Measurements from ENCODE around the gene EXD3. TPM values are rescaled to one million over a fixed set of nuclear protein-coding genes. Genes with fewer than 3 reads are reported as not detected.

EXD3 gene
- total and polyA plus RNA-seq, 2 of the 4 experiments (the other 2 are of a cell fraction): 1.1 to 7.4 TPM

DNA sequence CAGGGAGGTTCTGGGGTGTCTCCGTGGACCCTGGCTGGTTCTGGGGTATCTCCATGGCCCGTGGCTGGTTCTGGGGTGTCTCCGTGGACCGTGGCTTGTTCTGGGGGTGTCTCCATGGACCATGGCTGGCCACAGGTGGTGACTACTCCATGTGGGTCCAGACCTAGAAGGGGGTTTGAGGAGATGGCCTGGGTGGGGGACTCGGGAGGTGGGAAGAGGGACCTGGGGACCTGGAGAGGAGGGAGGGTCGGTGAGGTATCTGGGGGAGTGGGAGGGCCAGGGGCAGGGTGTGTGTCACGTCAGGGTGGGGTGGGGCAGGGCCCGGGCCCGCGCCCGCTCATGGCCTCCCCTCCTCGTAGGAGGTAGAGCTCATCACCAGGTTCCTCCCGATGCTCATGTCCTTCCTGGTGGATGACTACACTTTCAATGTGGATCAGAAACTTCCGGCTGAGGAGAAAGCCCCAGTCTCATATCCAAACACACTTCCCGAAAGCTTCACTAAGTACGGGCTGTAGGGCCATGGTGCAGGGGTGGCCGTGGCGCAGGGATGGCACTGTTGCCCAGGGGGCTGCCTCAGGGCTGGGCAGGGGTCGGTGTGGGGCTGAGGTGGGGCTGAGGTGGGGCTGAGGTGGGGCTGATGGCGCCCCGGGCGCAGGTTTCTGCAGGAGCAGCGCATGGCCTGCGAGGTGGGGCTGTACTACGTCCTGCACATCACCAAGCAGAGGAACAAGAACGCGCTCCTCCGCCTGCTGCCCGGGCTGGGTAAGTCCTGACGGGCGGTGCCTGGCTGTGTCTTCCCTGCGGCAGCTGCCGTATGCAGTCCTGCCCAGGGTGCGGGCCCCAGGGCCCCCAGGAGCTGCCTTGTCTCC, 156.1 kb downstream of the EXD3 start:
- Histone ChIP-seq H2AK9ac (replicated peaks; ENCODE audit: low read depth, low read length, poor library complexity) (no peak overlapping the region), H3K18ac (ENCODE audit: low read depth, low read length) (no peak overlapping the region), H3K9me3 (ENCODE audit: control insufficient read depth, insufficient read depth, low read length) (no peaks in the 10 kb centered on the region), H3K27ac (ENCODE audit: insufficient read depth, low read length) (no peak overlapping the region), H2AFZ (replicated peaks; ENCODE audit: low read length, poor library complexity) (no peak overlapping the region), H3K14ac (replicated peaks; ENCODE audit: low read depth, low read length) (no peak overlapping the region), H4K91ac (ENCODE audit: insufficient read depth, low read depth, low read length) (no peak overlapping the region), H4K8ac (ENCODE audit: low read depth in 2 of 2, low read length in 2 of 2) (no peak overlapping the region), H2AK5ac (ENCODE audit: low read depth, low read length) (no peak overlapping the region), H2BK120ac (ENCODE audit: low read depth, low read length) (no peak overlapping the region), H3K27me3 (ENCODE audit: control insufficient read depth, insufficient read depth, low read length) (no peaks in the 10 kb centered on the region), H3K9ac (ENCODE audit: low read depth, low read length) (no peak overlapping the region), H3K4ac (ENCODE audit: low read depth, low read length) (no peak overlapping the region), H2BK20ac (ENCODE audit: low read depth, low read length) (no peak overlapping the region), H2BK15ac (ENCODE audit: low read depth, low read length) (no peak overlapping the region), H3K56ac (ENCODE audit: extremely low read depth, insufficient read depth, low read length) (no peak overlapping the region), H4K20me1 (ENCODE audit: insufficient read depth, low read length) (peaks cover 31% of the 10 kb centered on the region), H3K4me1 (ENCODE audit: control insufficient read depth, insufficient read depth, low read length) (peaks cover 12% of the 10 kb centered on the region), H3K9me1 (ENCODE audit: insufficient read depth, low read length) (peaks cover 14% of the 10 kb centered on the region), H3K4me3 (ENCODE audit: insufficient read depth, low read depth, low read length) (no peak overlapping the region), H4K5ac (ENCODE audit: low read depth, low read length) (no peak overlapping the region), H3K36me3 (ENCODE audit: control insufficient read depth, insufficient read depth, low read length) (peaks cover 54% of the 10 kb centered on the region), H2BK5ac (ENCODE audit: low read depth, low read length, poor library complexity, severe bottlenecking) (no peak overlapping the region), H3K23ac (ENCODE audit: low read depth, low read length) (no peak overlapping the region), H3K79me1 (ENCODE audit: low read depth in 1 of 2, low read length in 2 of 2) (peaks cover 13 to 59% of the 10 kb centered on the region in 2 experiments; a peak in 3 of 4 replicates), H3K4me2 (ENCODE audit: low read depth, low read length) (no peak overlapping the region)
- no TSS peak for BruUV-seq (replicated peaks)
- no peak for TF ChIP-seq MXI1 (IDR thresholded peaks at IDR 0.05; ENCODE audit: borderline replicate concordance, low read depth, low read length)
- no peak for TF ChIP-seq NFE2L2 (IDR thresholded peaks at IDR 0.05; ENCODE audit: low read depth, low read length)
- TF ChIP-seq USF2 (IDR thresholded peaks at IDR 0.05; ENCODE audit: low read depth, low read length): no peak
- no peak for TF ChIP-seq MAZ (IDR thresholded peaks at IDR 0.05; ENCODE audit: borderline replicate concordance, low read depth, low read length)
- TF ChIP-seq POLR2A (IDR thresholded peaks at IDR 0.05; ENCODE audit: low read depth, low read length): no peak
- TF ChIP-seq CTCF (conservative IDR thresholded peaks at IDR 0.05; ENCODE audit: low read depth, low read length): no peak
- no peak for TF ChIP-seq BHLHE40 (IDR thresholded peaks at IDR 0.05; ENCODE audit: low read depth, low read length)
- TF ChIP-seq RAD21 (IDR thresholded peaks at IDR 0.05; ENCODE audit: low read length): no peak
- TF ChIP-seq SMC3 (IDR thresholded peaks at IDR 0.05; ENCODE audit: low read depth, low read length): no peak
- no peak for TF ChIP-seq RCOR1 (IDR thresholded peaks at IDR 0.05; ENCODE audit: insufficient replicate concordance, low read length)
- no peak for TF ChIP-seq ELK1 (IDR thresholded peaks at IDR 0.05; ENCODE audit: borderline replicate concordance, low read depth, low read length)
- TF ChIP-seq RFX5 (IDR thresholded peaks at IDR 0.05; ENCODE audit: low read depth, low read length): no peak
- TF ChIP-seq FOS (IDR thresholded peaks at IDR 0.05; ENCODE audit: low read depth, low read length): no peak
- intact Hi-C loops (cut with micrococcal nuclease) (no loop called here), dilution Hi-C loops (cut with HindIII; ENCODE audit: low sequenced_read_pairs, unreplicated experiment) (no loop called here), in situ Hi-C loops (cut with MboI; ENCODE audit: low sequenced_read_pairs) (no loop called here)
- ATAC-seq (ENCODE audit: low read depth) (no peak), DNase-seq (no peak)
- WGBS, 2 experiments (ENCODE audit: extremely low coverage in 2 of 2, insufficient read length in 1 of 2): 94% methylated on average over 14 of the region's 34 CpGs; no CpG with 5 or more reads in 1 of the 2 experiments
- POLR2A ChIA-PET (ENCODE audit: unreplicated experiment): interaction anchor here (0.6 kb wide), 1 partner anchor 10 kb away, joined by 5 read pairs; no protein-coding TSS in a partner anchor
- CTCF ChIA-PET: interaction anchor here (0.6 kb wide), 1 partner anchor 452 kb away, joined by 4 read pairs; no protein-coding TSS in a partner anchor

Measured in IMR-90 (cell line).